Hematopoietic multipotent progenitor cell treated with erythropoietin and hydrocortisone succinate and interleukin-3 and kit ligand, for 17 days (in vitro differentiated cells): ENCODE results near the gene PSAP.

Source experiments
- DNase-seq: peaks from one replicate; pipeline ENCODE4 v3.0.0-alpha.2; 2015; ENCODE audit warnings: low spot score

Gene PSAP

GRCh38 chr10:71783917-71784678, 67.0 kb downstream of the PSAP start:
- DNase-seq = no peak

- no peak for DNase-seq
These were observed 68.0 kb downstream of the PSAP start for GRCh38 chr10:71782917-71783490.

- DNase-seq = no peak
These were observed 68.7 kb downstream of the PSAP start for GRCh38 chr10:71782221-71782916.

GRCh38 chr10:71780719-71781118, 70.3 kb downstream of the PSAP start:
- no peak for DNase-seq

- DNase-seq = no peak
These were observed 70.9 kb downstream of the PSAP start for GRCh38 chr10:71780156-71780555.

GRCh38 chr10:71779641-71780040, 71.4 kb downstream of the PSAP start:
- DNase-seq = no peak

- no peak for DNase-seq
These were observed 72.8 kb downstream of the PSAP start for GRCh38 chr10:71778071-71778825.

- no peak for DNase-seq
These were observed 73.7 kb downstream of the PSAP start for GRCh38 chr10:71777213-71777985.

GRCh38 chr10:71776481-71776925, 74.5 kb downstream of the PSAP start:
- DNase-seq = no peak

- no peak for DNase-seq
These were observed 75.9 kb downstream of the PSAP start for GRCh38 chr10:71774916-71775702.

GRCh38 chr10:71773221-71773971, 77.7 kb downstream of the PSAP start, which contains the start of gene VSIR:
TSS of gene VSIR (minus strand) at chr10:71773520. CDS start at chr10:71773439, 81 bp downstream.
- DNase-seq = peak; percentile 93

GRCh38 chr10:71772832-71773220, 78.2 kb downstream of the PSAP start:
- peak; percentile 59 for DNase-seq

GRCh38 chr10:71771821-71772617, 79.0 kb downstream of the PSAP start:
- DNase-seq = peak; percentile 91

GRCh38 chr10:71771204-71771603, 79.8 kb downstream of the PSAP start:
- peak; percentile 34 for DNase-seq

- DNase-seq = no peak
These were observed 80.3 kb downstream of the PSAP start for GRCh38 chr10:71770789-71771188.

GRCh38 chr10:71770255-71770654, 80.8 kb downstream of the PSAP start:
- DNase-seq = no peak

GRCh38 chr10:71769279-71769823, 81.7 kb downstream of the PSAP start:
- DNase-seq = no peak

- DNase-seq = no peak
These were observed 83.5 kb downstream of the PSAP start for GRCh38 chr10:71767420-71768035.
